Naive thymus-derived CD8-positive, alpha-beta T cell (primary cell): ENCODE data around the gene NHS. TPM values are rescaled to one million over a fixed set of nuclear protein-coding genes. Genes with fewer than 3 reads are reported as not detected.

Source experiments
- ATAC-seq, 2 donors: fragments of 150-1000 bp; cut with Tn5 transposase in 1 of 2; sonication (Bioruptor Pico), chemical (Tn5 transposase) in 1 of 2; 1 replicate in 1 of 2; 2 replicates in 1 of 2; pipeline ENCODE4 v1.10.0; 2021; ENCODE audit warnings: mild to moderate bottlenecking in 2 of 2, moderate library complexity in 2 of 2
- POLR2A ChIA-PET: fragments of 350-600 bp; sonication (Branson Sonifier 250); formaldehyde crosslinking; loops from one replicate; lab custom pipeline; 2021; ENCODE audit warnings: antibody characterized with exemption; lab: Charles Lee
- DNase-seq, 10 donors: peaks; one replicate each; pipeline versions ENCODE4 v3.0.0 to v3.0.0-alpha.2; 2020 to 2022
- H3K27ac Mint-ChIP-seq, 10 donors: one replicate each; pipeline ENCODE4 v1.8.0; 2020 to 2022; ENCODE audit warnings: mild to moderate bottlenecking in 10 of 10, mixed read lengths in 10 of 10, moderate library complexity in 4 of 10, inconsistent platforms in 1 of 10
- H3K27me3 Mint-ChIP-seq, 5 donors: one replicate each; pipeline ENCODE4 v1.8.0; 2021 to 2022; ENCODE audit warnings: mixed read lengths in 5 of 5
- H3K36me3 Mint-ChIP-seq, 3 donors: one replicate each; pipeline ENCODE4 v1.8.0; 2020 to 2022; ENCODE audit warnings: mixed read lengths in 3 of 3, mild to moderate bottlenecking in 2 of 3, inconsistent platforms in 1 of 3
- H3K4me1 Mint-ChIP-seq, 4 donors: one replicate each; pipeline ENCODE4 v1.8.0; 2021 to 2022; ENCODE audit warnings: mixed read lengths in 4 of 4
- H3K4me3 Mint-ChIP-seq, 10 donors: one replicate each; pipeline ENCODE4 v1.8.0; 2020 to 2022; ENCODE audit warnings: mild to moderate bottlenecking in 10 of 10, mixed read lengths in 10 of 10, moderate library complexity in 6 of 10, inconsistent platforms in 1 of 10
- H3K9me3 Mint-ChIP-seq, 9 donors: one replicate each; pipeline ENCODE4 v1.8.0; 2020 to 2022; ENCODE audit warnings: mixed read lengths in 9 of 9, mild to moderate bottlenecking in 3 of 9, inconsistent platforms in 1 of 9, moderate library complexity in 1 of 9
- polyA plus RNA-seq, 3 donors: library from polyadenylated mRNA; unstranded; fragments of 300-500 nt; fragmentation: Illumina TruSeq; gene quantifications; one replicate each; pipeline ENCODE4 v1.2.3, GENCODE V29; 2021
- total RNA-seq, 8 experiments: library from RNA in 2 of 8; stranded (reverse) in 2 of 8; gene quantifications; one replicate each; pipeline ENCODE4 v1.2.3 and lab custom pipeline; 2021 to 2026

NHS gene
- total and polyA plus RNA-seq, 5 experiments from 2014 or later: 1.0 TPM; not detected in 4

- H3K27ac Mint-ChIP-seq: peak overlapping the region in 3 of 10 donors; percentile 3 to 87 (median 40)
These were observed 372.7 kb downstream of the NHS start for GRCh38 chrX:17747692-17748091.

GRCh38 chrX:17748684-17749083 lies 373.7 kb downstream of the NHS start:
- H3K36me3 Mint-ChIP-seq: peaks cover 0 to 47% (median 0%) of the 10 kb centered on the region in 3 donors
- H3K4me1 Mint-ChIP-seq: peaks cover 5 to 15% (median 7%) of the 10 kb centered on the region in 4 donors
- DNase-seq (no peak), ATAC-seq (no peak)
- peaks cover 0 to 2% (median 0%) of the 10 kb centered on the region in 9 donors for H3K9me3 Mint-ChIP-seq
- no peak overlapping the region for H3K27ac Mint-ChIP-seq
- H3K4me3 Mint-ChIP-seq: no peak overlapping the region
- H3K27me3 Mint-ChIP-seq: no peaks in the 10 kb centered on the region
- POLR2A ChIA-PET: no interaction called here

More at GRCh38 chrX:17747692-17748091, 372.7 kb downstream of the NHS start:
- POLR2A ChIA-PET: interaction anchor here (2.2 kb wide), 1 partner anchor 11 kb away, joined by 6 read pairs; the partner anchor contains the start of gene SCML1
- Mint-ChIP-seq H3K36me3 (peaks cover 0 to 42% (median 0%) of the 10 kb centered on the region in 3 donors), H3K27me3 (no peaks in the 10 kb centered on the region), H3K4me1 (peaks cover 7 to 21% (median 14%) of the 10 kb centered on the region in 4 donors), H3K4me3 (no peak overlapping the region), H3K9me3 (peaks cover 0 to 2% (median 0%) of the 10 kb centered on the region in 9 donors)
- ATAC-seq: no peak
- no peak for DNase-seq

GRCh38 chrX:17750436-17750835 lies 375.4 kb downstream of the NHS start:
- ATAC-seq (no peak), DNase-seq (no peak)
- Mint-ChIP-seq H3K9me3 (peaks cover 0 to 2% (median 0%) of the 10 kb centered on the region in 9 donors), H3K4me1 (peaks cover 0 to 15% (median 5%) of the 10 kb centered on the region in 4 donors), H3K4me3 (no peak overlapping the region), H3K36me3 (peaks cover 0 to 51% (median 0%) of the 10 kb centered on the region in 3 donors), H3K27ac (peak overlapping the region in 1 of 10 donors; percentile 47), H3K27me3 (no peaks in the 10 kb centered on the region)
- POLR2A ChIA-PET: no interaction called here

DNA sequence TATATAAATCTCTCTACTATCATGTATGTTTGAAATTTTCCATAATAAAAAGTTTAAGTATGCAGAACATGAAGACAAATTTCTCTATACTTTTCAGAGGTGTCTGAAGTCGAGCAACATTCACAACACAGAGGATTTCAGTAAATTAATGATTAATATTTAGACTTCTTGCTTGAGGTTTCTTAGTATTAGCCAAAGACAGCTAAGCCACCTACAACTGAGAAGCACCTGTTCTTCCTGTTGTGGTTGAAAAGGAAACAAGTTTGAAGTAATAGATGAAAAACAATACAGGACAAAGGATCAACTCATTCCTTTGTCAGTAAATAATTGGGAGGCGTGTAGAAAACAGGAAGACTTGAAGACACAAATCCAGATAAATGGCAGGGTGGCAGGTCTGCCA lies 383.4 kb downstream of the NHS start:
- Mint-ChIP-seq H3K4me1 (peaks cover 2 to 13% (median 10%) of the 10 kb centered on the region in 4 donors), H3K27me3 (no peaks in the 10 kb centered on the region), H3K27ac (no peak overlapping the region), H3K36me3 (peaks cover 0 to 8% (median 0%) of the 10 kb centered on the region in 3 donors), H3K9me3 (no peaks in the 10 kb centered on the region), H3K4me3 (no peak overlapping the region)
- DNase-seq: no peak
- POLR2A ChIA-PET: no interaction called here
- no peak for ATAC-seq

DNA sequence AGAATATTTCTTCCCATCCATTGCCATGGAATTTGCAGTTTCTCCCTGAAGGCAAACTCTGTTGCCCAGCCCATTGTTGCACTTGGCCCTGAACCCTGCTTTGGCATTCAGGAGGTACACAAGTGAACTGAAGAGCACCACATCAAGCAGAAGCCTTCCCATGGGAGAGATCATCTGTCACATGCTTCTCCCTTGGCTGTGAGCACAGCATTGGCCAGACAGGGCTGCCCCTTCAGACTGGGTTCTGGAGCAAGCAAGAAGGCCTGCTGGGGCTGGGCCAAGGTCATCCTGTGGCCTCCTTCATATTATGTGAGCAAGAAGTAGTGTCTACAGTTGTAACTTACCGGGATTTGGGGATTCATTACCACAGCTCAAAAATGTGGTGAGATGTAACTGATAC lies 385.0 kb downstream of the NHS start:
- Mint-ChIP-seq H3K4me3 (no peak overlapping the region), H3K9me3 (no peaks in the 10 kb centered on the region), H3K27ac (peak overlapping the region in 1 of 10 donors; percentile 29), H3K36me3 (peaks cover 0 to 3% (median 0%) of the 10 kb centered on the region in 3 donors), H3K27me3 (no peaks in the 10 kb centered on the region), H3K4me1 (peaks cover 2 to 13% (median 10%) of the 10 kb centered on the region in 4 donors)
- no peak for DNase-seq
- ATAC-seq: no peak
- POLR2A ChIA-PET: no interaction called here

GRCh38 chrX:17767734-17768133 lies 392.7 kb downstream of the NHS start:
- ATAC-seq (no peak), DNase-seq (no peak)
- H3K27ac Mint-ChIP-seq: no peak overlapping the region
- H3K36me3 Mint-ChIP-seq: no peaks in the 10 kb centered on the region
- no peak overlapping the region for H3K4me3 Mint-ChIP-seq
- H3K4me1 Mint-ChIP-seq: no peaks in the 10 kb centered on the region
- no peaks in the 10 kb centered on the region for H3K9me3 Mint-ChIP-seq
- POLR2A ChIA-PET: no interaction called here
- no peaks in the 10 kb centered on the region for H3K27me3 Mint-ChIP-seq

DNA sequence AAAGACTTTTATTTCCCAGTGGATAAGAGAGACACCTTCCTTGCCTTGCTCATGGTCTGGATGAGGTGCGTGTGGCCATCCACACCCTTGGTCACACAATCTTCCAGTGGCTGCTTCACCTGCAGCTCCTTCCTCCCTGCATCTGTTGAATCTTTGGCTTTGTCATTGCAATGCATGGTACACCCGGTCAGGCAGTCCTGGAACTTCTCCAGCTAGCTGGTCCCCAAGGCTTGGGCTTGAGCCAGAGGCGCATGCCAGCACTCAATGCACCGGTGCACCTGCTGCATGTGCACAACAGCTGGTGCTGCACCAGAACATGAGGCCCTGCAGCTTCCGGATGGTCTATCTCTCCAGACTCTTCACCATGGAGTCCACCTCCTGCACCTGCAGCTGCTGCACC lies 394.0 kb downstream of the NHS start:
- H3K27me3 Mint-ChIP-seq: no peaks in the 10 kb centered on the region
- POLR2A ChIA-PET: no interaction called here
- H3K4me1 Mint-ChIP-seq: no peaks in the 10 kb centered on the region
- no peaks in the 10 kb centered on the region for H3K36me3 Mint-ChIP-seq
- DNase-seq (no peak), ATAC-seq (no peak)
- H3K9me3 Mint-ChIP-seq: no peaks in the 10 kb centered on the region
- no peak overlapping the region for H3K4me3 Mint-ChIP-seq
- no peak overlapping the region for H3K27ac Mint-ChIP-seq

- no peaks in the 10 kb centered on the region for H3K9me3 Mint-ChIP-seq
- H3K36me3 Mint-ChIP-seq: no peaks in the 10 kb centered on the region
- peak; percentile 41 to 67 for ATAC-seq
- H3K27ac Mint-ChIP-seq: no peak overlapping the region
- POLR2A ChIA-PET: no interaction called here
- no peaks in the 10 kb centered on the region for H3K27me3 Mint-ChIP-seq
- no peak overlapping the region for H3K4me3 Mint-ChIP-seq
- H3K4me1 Mint-ChIP-seq: no peaks in the 10 kb centered on the region
- peak in 1 of 10 donors; percentile 13 for DNase-seq
These were observed 394.8 kb downstream of the NHS start for GRCh38 chrX:17769701-17770269.

DNA sequence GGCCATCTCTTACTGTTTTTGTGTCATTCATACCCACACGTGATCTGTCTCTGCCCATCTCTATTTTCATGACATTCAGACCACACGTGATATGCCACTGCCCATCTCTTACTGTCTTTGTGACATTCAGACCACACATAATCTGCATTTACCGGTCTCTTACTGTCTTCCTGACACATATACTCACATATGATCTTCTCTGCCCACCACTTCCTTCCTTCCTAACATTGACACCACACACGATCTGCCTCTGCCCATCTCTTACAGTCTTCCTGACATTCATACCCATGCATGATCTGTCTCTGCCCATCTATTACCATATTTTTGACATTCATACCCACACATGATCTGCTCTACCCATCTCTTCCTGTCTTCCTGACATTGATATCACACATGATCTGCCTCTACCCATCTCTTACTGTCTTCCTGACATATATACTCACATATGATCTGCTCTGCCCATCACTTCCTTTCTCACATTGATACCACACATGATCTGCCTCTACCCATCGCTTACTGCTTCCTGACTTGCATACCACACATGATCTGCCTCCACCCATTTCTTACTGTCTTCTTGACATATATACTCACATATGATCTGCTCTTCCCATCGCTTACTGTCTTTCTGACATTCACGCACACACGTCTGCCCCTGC lies 398.3 kb downstream of the NHS start:
- no peak overlapping the region for H3K27ac Mint-ChIP-seq
- ATAC-seq (peak; percentile 23 to 58), DNase-seq (peak in 1 of 10 donors; percentile 6)
- H3K27me3 Mint-ChIP-seq: no peaks in the 10 kb centered on the region
- H3K4me1 Mint-ChIP-seq: peaks cover 8 to 17% (median 10%) of the 10 kb centered on the region in 4 donors
- POLR2A ChIA-PET: no interaction called here
- H3K9me3 Mint-ChIP-seq: peaks cover 0 to 2% (median 0%) of the 10 kb centered on the region in 9 donors
- H3K4me3 Mint-ChIP-seq: no peak overlapping the region
- H3K36me3 Mint-ChIP-seq: no peaks in the 10 kb centered on the region

- no peak overlapping the region for H3K27ac Mint-ChIP-seq
- H3K4me1 Mint-ChIP-seq: peaks cover 12 to 24% (median 15%) of the 10 kb centered on the region in 4 donors
- DNase-seq (no peak), ATAC-seq (no peak)
- POLR2A ChIA-PET: no interaction called here
- no peaks in the 10 kb centered on the region for H3K27me3 Mint-ChIP-seq
- H3K36me3 Mint-ChIP-seq: no peaks in the 10 kb centered on the region
- H3K4me3 Mint-ChIP-seq: no peak overlapping the region
- H3K9me3 Mint-ChIP-seq: peaks cover 0 to 2% (median 0%) of the 10 kb centered on the region in 9 donors
These were observed 399.1 kb downstream of the NHS start for GRCh38 chrX:17774053-17774452.

GRCh38 chrX:17778997-17779396 lies 404.0 kb downstream of the NHS start:
- H3K9me3 Mint-ChIP-seq: peaks cover 0 to 4% (median 0%) of the 10 kb centered on the region in 9 donors
- peaks cover 17 to 36% (median 26%) of the 10 kb centered on the region in 4 donors for H3K4me1 Mint-ChIP-seq
- H3K4me3 Mint-ChIP-seq: peak overlapping the region in 7 of 10 donors; percentile 4 to 79 (median 55)
- H3K27me3 Mint-ChIP-seq: no peaks in the 10 kb centered on the region
- DNase-seq (no peak), ATAC-seq (no peak)
- POLR2A ChIA-PET: interaction anchor here (0.6 kb wide), 1 partner anchor 81 kb away, joined by 3 read pairs; no protein-coding TSS in a partner anchor
- H3K27ac Mint-ChIP-seq: peak overlapping the region in 9 of 10 donors; percentile 2 to 87 (median 57)
- no peaks in the 10 kb centered on the region for H3K36me3 Mint-ChIP-seq

GRCh38 chrX:17779434-17779833 lies 404.4 kb downstream of the NHS start:
- peak overlapping the region; percentile 2 to 87 (median 64) for H3K27ac Mint-ChIP-seq
- POLR2A ChIA-PET: interaction anchor here (0.6 kb wide), 1 partner anchor 81 kb away, joined by 3 read pairs; no protein-coding TSS in a partner anchor
- peak overlapping the region in 7 of 10 donors; percentile 4 to 79 (median 55) for H3K4me3 Mint-ChIP-seq
- H3K27me3 Mint-ChIP-seq: no peaks in the 10 kb centered on the region
- H3K36me3 Mint-ChIP-seq: no peaks in the 10 kb centered on the region
- H3K4me1 Mint-ChIP-seq: peaks cover 17 to 36% (median 26%) of the 10 kb centered on the region in 4 donors
- ATAC-seq (peak; percentile 50 to 69), DNase-seq (peak in 2 of 10 donors; percentile 12 to 15)
- H3K9me3 Mint-ChIP-seq: peaks cover 0 to 4% (median 0%) of the 10 kb centered on the region in 9 donors
